ENCODE results near the gene CSNK2B.

The CSNK2B gene

DNA sequence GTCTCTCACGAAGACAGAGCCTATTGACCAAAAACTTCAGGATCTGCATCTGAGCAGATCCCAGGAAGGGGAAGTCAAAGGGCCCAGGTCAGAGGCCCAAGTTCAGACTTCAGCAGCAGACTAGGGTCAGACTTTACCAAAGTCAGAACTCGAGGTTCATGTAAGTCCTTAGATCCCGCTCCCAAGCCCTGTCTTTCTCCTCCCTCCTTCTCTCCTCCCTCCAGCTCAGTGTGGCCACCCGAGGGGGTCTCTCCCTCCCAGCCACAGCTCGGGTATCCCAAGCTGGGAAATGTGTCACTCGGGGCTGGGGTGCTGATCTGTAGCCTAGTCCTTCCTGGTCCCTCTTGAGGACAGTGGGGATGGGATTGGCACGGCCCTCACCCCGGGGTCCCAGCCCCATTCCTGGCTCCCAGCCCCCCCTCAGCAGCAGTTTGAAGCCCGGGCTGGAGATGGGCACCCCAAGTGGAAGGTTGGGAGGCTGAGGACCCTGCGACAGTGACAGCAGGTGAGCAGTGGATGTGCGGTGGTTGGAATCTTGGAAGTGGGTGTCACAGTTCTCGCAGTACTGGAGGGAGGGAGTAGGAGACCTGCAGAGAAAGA is 3.7 kb upstream of the CSNK2B start:
- no peak for DNase-seq

DNA sequence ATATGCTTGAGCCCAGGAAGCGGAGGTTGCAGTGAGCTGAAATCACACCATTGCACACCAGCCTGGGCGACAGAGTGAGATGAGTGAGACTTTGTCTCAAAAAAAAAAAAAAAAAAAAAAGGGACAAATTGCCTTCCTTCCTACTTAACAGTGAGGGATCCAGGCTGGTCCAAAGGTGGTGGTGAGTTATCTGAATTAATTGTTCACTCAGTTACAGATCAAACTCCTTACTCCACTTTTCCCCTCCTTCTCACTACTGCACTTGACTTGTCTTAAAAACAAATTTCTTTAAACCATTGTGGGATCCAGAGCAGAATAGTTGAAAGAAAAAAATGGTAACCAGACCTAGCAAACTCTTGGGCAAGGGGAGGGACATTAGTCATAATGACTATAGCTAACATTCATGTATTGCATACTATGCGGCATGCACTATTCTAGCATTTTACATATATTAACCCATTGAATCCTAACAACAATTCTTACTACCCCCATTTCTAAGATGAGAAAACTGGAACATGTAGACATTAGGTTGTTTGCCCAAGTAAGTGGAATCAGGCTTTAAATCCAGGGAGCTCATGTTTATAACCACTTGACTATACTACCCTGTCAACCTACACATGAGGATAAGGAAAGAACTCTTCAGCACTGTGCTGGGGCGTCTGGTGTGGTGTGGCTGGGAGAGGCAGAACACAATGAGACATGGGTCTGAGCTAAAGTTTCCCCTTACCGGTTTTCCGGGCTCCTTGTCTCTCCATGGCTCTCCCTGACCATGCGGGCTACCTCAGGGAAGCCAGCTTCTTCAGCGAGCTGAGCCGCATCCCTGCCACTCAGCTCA is 2.5 kb upstream of the CSNK2B start:
- DNase-seq = peak; percentile 43 to 48

DNA sequence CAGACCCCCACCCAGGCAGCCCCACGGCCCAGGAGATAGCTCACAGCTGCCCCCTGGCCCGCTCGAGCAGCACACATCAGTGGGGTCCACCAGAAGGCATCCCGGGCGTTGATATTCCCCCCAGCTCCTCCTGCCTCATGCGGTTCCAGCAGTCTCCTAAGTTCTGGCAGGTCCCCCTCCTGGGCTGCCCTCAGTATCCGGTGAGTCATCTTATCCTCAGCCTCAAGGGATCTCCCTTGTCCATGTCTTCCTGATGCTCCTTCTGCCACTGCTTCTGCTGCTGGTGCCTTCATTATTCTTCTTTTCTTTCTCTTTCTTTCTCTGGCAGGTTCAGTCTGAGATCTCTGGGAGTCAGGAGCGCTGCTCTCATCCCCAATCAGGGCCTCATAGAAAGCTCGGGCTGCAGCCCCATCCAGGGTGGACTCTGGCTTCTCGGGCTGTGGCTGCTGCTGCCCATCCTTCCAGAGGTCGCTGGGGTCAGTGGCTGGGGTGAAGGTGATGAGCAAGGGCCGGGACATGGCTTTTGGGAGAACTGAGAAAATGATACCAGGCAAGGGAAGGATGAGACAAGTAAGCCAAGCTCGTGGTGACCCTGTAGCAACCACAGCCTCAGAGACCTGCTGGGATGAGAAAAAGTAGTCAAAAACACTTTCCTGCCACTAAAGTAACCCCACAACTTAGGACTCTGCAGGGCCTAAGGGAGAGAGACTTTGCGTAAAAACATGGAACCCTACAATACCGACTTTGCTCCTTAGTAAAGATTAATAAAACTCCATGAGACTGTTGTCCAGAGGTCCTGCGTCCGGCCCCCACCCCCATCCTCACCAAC is 1.7 kb upstream of the CSNK2B start:
- no peak for DNase-seq

DNA sequence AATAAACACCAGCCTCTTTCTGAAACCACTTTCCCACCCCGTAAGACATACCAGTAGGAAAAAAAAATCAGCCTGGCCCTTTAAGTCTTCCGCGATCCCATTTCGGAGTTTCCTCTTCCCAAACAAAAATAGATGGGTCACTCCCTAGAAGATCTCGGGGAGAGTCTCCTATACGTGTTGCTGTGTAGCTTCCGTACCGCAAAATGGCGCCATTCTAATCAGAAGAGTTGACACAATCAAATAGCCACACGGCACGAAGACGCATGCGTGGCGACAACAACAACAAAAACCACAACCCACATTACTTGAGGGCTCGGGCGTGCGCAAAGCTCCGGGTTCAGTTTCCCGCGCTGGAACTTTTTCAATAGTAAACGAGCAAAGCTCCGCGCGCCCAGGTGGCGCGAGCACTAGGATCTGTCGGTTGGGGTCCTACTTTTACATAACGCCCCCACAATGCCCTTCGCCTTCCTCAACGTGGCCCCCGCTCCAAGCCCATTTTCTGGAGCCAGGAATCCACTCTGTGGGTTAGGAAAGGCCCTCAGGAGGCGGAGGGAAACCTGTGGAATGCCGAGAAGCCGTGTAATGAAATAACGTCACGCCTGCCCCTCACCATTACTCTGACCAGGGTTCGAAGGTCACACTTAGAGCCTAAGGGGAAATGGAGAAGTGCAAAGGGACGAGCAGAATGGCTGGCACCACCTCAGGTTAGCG is 935 bp upstream of the CSNK2B start, which contains the start of gene GPANK1:
TSS of gene GPANK1 (minus strand) at position 208 of the 711 bp plus-strand sequence. CDS start 519 bp downstream, outside the sequence.
- DNase-seq = peak; percentile 94 to 95

DNA sequence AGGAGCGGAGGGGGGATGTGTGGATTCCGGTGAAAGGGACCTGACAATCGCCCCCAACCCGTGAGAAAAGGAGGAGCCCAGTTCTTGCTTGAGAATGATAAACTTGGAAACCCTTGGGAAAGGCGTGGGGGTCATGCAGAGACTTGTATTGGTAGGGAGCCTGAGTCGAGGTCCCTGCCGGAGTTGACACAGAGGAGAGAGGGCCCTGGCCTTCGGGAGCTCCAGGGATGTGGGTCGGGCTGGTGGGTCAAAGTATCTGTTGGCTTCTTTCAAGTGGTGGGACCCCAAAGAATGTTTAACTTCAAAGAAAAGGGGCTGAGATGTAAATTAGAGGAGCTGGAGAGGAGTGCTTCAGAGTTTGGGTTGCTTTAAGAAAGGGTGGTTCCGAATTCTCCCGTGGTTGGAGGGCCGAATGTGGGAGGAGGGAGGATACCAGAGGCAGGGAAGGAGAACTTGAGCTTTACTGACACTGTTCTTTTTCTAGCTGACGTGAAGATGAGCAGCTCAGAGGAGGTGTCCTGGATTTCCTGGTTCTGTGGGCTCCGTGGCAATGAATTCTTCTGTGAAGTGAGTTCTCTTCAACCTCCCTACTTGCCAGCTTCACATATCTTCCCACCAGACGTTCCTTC is 571 bp downstream of the CSNK2B start:
- peak; percentile 67 to 75 for DNase-seq

DNA sequence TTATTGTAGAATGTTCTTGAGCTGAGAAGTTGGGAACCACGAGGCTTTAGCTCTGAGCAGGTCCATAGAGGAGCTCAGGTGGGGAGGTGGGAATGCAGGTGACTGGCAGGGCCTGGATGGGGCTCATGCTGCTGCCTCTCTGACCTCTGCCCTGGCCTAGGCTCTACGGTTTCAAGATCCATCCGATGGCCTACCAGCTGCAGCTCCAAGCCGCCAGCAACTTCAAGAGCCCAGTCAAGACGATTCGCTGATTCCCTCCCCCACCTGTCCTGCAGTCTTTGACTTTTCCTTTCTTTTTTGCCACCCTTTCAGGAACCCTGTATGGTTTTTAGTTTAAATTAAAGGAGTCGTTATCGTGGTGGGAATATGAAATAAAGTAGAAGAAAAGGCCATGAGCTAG is 3.8 kb downstream of the CSNK2B start, which contains the start of gene LY6G5B:
TSS of gene LY6G5B (plus strand) at position 301 of the 400 bp plus-strand sequence. CDS start 975 bp downstream, outside the sequence.
- no peak for DNase-seq

DNA sequence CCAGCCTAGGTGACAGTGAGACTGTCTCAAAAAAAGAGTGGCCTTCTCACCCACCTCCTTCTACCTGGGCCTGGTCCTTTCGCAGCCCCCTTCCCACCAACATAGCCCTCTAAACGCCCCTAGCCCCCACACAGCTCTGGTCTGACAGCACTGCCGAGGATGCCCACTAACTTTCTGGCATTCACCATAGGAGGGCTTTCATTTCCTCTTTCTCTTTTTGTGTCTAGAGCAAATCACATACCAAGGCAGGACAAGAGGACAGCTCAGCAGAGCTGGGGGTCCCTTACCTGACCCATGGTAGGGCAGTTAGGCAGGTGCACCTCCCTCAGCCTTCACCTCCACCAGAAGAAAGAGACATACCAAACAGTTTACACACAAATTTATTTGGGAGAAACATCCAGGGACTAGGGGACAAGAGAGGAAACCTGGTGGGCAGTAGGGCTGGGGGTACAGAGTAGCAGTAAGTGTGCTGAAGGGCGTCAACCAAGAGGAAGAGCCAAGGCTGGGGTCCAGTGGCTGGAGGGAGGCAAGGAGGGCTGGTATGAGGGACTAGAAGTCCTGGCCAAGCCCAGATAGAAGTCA is 10.5 kb downstream of the CSNK2B start:
- no peak for DNase-seq

DNA sequence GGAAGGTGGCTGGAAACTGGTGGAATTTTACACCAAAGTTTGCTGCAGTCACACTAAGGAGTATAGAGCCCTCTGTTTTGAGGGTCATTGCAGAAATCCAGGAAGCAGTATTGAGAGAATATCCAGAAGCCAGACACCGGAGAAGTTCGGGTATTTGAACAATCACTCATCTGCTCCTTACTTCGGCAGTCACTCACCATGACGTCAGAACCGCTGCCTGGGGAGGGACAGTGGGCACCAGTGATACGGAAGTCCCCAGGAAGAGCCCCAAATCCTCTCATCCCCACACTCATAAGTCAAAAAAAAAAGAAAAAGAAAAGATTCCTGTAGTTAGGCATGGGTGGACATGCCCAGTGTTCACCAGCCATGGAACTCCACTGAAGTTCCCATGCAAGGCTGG is 11.0 kb downstream of the CSNK2B start:
- DNase-seq = no peak

DNA sequence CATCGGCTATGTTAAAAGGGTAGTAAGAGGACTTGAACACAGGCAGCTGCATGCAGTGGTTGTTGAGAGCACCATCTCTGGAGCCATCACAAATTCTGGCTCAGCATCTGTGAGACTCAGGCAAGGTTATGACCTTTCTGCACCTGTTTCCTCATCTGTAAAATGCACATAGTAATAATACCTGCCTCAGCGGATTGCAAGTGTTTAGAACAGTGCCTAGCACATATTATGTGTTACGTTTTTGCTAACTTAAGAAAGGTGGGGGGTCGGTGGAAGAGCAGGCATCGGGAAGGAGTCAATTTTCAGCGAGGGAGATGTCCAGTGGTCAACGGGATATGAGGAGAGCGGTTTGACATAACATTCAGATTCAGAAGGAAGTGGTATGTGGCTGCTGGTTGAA is 12.1 kb downstream of the CSNK2B start:
- DNase-seq = no peak

DNA sequence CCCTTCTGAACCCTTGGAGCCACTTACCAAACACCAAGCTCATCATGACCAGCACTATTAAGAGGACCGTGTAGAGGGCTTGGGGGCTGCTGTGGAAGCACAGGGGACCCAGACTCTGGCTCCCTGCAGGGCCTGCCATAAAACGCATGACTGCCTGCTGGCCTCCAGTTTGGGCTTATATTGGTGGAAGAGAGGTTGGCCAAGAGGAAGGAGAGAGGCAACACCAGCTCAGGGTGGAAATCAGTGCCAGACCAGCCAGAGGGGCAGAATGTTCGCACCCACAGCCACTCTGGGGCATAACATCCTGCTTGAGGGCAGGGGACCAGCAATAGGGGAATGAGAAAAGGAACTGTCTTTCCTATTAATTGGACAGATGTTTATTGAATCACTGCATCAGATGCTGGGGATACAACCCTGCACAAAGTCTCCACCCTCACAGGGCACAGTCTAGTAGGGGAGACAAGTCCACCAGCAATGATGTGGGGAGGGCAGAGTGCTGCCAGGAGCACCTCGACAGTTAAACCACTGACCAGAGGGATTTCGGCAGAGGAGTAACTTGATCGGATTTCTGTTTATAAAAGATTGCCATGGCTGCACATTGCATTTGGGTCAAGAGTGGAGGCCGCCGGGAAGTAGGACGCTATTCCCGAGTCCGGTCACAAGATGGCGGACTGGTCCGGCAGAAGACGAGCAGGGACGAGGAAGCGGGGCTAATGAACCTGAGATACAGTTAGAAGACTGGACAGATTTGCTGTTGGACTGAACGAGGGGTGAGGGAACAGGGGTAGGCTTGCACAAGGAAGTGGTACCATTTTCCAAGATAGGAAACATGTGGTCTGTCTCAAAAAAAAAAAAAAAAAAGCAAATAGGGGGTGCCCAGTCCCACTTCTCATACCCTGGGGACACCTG is 14.6 kb downstream of the CSNK2B start, which contains the start of gene LY6G5C:
TSS of gene LY6G5C (minus strand) at position 842 of the 909 bp plus-strand sequence. CDS start at position 148, 694 bp downstream.
- DNase-seq = peak; percentile 50 to 73

DNA sequence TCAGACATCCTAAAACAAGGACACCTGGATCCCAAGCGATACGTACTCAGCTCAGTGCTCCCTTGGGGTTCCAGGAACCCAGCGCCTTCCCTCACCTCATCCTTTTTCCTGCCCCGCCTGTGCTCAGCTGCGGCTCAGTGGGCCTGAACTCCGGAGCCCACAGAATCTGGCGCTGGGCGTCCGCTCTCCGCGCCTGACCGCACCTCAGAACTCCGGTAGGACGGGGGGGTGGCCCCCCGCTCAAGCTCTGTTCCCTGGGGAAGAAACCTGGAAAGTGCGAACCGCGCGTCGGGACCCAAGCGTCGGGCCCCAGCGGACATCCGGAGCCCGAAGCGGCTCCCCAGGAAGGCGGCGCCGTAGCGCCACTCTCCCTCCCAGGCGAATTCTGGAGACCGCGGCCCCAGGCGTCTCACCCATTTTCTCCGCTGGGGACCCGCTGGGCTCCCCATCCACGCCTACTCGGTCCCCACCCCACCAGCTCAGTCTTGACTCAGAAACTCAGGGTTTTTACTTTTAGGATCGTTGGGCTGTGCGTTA is 15.3 kb downstream of the CSNK2B start:
- DNase-seq = peak in 1 of 2 donors; percentile 54

DNA sequence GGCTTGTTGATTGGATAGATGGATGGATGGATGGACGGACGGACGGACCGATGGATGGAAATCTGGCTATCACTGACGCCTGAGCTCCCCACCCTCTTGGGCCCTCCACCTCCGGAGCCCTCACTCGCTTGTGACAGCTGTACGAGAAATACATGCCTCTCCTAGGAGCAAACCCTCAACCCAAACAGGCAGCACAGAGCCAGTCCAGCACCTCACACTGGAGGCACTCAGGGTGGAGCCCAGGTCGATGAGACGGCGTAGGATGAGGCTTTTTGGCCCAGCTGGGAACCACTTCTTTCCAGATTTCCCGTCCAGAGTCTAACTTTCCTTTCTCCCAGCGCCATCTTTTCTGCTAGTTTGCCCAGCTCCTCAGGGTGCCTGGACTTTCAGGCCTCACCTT is 17.7 kb downstream of the CSNK2B start:
- no peak for DNase-seq

DNA sequence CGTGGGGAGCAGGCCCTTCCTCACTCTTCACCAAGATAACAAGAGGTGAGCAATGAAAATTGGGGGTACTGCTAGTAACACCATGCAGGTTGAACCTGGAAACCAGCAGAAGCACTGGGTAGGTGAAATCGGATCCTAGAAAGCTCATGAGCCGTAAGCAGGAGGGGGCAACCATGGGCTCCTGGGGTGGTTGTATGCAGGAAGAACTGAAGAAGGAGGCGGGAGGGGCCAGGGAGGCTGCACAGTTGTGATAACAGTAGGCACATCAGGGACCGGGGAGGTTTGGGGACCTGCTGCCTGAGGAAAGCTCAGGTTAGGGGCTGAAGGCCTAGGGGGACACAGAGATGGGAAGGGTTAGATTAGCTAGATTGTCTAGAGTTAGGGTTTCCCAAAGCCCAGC is 20.6 kb downstream of the CSNK2B start:
- no peak for DNase-seq

DNA sequence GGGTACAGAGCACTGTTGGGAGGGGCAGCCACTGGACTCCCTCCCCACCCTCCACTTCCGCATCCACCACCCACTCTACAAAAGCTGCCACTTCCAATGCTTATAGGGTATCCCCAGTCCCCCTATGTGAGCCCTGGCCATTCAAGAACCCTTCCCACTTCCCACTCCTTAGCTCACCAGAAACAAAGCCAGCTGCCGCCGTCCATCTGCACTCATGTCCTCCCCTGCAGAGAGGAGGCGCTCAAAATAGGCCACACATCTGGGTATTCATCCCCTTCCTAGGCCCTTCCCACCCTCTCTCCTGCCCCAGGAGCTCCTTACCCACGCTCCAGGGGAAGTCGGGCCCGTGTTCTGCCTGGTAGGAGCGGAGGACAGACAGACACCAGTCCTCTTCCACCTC is 21.4 kb downstream of the CSNK2B start:
- DNase-seq = no peak

DNA sequence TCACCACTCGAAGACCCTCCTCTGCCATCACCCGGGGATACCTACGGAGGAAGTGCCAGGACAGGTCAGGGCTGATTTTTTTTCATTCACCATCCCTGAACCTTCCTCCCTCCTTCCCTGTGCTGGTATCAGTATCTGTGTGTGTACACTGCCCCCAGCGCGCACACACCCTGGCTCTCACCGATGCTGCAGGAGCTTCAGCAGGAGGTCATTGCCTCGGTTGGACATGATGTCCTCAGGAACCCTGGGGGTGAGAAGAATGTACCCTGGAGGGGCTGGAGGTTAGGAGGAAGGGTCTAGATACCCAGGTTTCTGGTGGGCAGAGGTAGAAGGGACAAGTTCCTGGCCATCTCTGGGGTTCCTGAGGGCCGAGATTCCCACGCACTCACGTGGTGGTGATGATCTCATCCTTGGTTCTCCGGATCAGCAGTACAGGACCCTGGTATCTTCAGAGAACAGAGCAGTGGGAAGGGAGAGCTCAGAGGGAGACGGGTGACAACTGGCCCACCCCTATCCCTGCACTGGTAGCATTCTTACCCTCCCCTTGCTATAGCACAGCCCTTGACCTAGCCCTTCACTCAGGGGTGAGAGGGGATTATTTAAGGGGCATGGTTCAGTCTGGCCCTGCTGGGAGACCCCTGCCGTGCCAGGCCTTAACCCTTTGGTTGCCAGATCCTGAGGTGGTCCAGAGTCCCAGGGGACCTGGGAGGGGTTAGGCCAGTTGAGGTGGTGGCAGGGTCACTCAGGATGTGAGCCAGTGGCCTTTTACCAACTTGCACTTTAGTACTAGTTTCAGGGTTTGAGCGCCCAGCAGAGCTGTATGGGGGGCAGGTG is 22.2 kb downstream of the CSNK2B start:
- no peak for DNase-seq

DNA sequence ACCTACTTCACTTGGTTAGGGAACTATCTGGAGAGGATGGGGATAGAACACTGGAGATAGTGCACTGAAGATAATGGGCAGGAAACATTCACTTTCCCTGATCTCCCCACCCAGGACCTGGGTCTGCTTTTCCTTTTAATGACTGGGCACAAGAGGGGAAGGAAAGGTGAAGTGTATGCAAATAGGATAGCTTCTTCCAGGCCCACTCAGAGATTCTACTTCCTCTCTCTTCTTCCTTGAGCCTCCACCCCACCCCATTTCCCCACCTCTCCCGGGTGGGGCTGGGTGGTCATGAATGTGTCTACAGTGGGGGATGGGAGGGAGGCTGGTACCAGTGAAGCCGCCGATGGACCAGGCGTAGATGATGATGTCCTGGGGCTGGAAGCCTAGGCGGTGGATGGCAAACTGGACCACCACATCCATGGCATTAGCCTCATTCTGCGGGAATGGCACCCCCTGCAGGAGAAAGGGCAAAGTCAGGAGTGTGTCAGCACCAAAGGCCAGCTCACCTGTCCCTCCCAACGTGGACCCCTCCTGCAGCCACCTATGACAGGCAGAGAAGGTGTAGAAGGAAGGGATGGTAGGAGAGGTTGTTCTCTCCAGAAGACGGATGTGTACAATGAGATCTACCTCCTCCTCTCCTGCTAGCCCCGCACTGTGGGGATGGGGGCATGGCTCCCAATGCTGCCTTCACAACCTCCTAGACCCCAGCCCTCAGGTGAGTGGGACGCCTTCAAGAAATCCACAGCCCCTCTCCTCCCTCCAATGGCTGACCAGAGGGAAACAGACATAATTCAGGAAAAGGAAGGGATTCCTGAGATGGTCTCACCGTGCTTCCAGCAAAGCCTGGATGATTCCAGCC is 23.6 kb downstream of the CSNK2B start:
- DNase-seq = no peak

DNA sequence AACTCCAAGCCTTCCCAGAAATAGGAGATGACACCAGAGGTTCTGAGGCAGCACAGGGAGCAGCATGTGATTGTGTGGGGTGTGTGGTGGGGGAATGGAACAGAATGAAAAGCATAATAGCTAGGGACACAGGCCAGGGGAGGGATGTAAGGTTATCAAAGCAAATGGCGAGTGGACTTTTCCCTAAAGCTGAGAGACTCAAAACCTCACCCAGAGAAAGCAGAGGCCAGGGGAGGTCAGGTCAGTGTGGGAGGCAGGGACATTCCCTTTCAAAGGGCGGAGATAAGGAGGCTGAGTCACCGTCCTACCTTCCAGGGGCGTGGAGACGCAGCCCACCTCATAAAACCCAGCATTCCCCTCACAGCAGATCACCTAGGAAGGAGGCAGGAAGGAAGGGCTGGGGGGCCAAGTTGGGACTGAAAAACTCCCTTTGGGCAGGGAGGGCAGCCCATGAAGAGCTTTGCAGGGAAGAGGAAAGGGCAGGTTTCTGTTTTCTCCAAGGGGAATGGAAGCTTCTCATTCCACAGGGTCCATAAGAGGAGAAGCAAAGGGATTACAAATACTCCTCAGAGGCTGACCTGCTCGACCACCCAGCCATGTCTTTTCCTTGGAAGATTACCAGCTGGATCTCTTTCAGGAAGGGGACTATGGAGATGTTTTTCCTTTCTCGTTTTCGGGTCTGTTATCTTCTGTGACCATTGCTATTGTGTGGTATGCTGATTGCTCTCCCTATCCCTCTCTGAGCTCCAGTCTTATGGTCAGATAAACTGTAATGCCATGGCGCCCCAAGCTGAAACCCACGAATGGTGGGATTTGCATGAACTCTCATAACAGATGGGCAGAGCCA is 24.6 kb downstream of the CSNK2B start:
- peak in 1 of 2 donors; percentile 50 for DNase-seq
